C4-2B (cell line): Measurements from ENCODE around the gene CTLA4.

Experiments used
- H3K27ac ChIP-seq: fragments of 450-650 bp; 2 replicates; pipeline ENCODE4 v1.5.1; 2017
- ZFX ChIP-seq: fragments of 450-650 bp; IDR thresholded peaks from 2 replicates; pipeline ENCODE4 v1.6.1; 2017
- TF ChIP-seq, protein P1 (sequence below): fragments of 450-650 bp; conservative IDR thresholded peaks from 2 replicates; pipeline ENCODE4 v1.5.1; 2017; ENCODE audit warnings: mild to moderate bottlenecking

The CTLA4 gene

DNA sequence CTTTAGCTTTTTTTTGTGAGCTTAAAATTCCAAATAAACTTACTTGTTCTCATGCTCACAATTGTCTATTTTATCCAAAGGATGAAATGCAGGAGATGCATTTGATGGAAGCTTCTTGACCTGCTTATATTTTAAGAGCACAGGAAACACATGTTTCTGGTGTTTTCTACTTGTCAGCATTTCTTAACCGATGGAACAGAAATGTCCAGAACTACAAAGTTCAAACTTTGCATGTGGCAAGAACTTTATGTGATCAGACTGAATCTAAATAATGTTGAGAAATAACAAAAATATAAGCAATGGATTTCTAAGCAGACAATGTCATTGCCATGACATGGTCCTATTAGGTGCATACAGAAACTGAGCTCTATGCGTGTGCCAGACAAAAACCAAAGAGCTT, 9.9 kb upstream of the CTLA4 start:
- H3K27ac ChIP-seq, result no peak overlapping the region
- TF ChIP-seq ZFX, result no peak
- TF ChIP-seq, protein P1, sequence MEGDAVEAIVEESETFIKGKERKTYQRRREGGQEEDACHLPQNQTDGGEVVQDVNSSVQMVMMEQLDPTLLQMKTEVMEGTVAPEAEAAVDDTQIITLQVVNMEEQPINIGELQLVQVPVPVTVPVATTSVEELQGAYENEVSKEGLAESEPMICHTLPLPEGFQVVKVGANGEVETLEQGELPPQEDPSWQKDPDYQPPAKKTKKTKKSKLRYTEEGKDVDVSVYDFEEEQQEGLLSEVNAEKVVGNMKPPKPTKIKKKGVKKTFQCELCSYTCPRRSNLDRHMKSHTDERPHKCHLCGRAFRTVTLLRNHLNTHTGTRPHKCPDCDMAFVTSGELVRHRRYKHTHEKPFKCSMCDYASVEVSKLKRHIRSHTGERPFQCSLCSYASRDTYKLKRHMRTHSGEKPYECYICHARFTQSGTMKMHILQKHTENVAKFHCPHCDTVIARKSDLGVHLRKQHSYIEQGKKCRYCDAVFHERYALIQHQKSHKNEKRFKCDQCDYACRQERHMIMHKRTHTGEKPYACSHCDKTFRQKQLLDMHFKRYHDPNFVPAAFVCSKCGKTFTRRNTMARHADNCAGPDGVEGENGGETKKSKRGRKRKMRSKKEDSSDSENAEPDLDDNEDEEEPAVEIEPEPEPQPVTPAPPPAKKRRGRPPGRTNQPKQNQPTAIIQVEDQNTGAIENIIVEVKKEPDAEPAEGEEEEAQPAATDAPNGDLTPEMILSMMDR, result no peak

DNA sequence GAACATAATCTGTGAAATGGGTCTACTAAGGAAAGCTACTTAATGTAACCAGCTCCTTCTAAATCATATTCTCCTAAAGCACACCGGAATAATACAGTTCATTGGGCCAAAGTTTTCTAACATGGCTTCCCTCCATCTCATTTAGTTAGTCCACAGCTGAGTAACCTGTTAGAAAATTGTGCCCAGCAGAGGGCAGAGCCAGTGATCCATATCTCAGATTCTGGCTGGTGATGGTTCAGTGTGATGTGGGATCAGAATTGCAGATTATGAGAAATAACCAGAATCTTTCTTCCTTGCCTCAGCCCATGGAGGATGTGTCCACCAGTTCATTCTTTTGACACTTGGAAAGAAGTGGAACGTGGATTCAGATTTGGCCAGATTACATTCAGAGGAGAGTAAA, 9.4 kb upstream of the CTLA4 start:
- TF ChIP-seq ZFX, result no peak
- TF ChIP-seq, protein P1, result peak; percentile 44
- H3K27ac ChIP-seq, result no peak overlapping the region

DNA sequence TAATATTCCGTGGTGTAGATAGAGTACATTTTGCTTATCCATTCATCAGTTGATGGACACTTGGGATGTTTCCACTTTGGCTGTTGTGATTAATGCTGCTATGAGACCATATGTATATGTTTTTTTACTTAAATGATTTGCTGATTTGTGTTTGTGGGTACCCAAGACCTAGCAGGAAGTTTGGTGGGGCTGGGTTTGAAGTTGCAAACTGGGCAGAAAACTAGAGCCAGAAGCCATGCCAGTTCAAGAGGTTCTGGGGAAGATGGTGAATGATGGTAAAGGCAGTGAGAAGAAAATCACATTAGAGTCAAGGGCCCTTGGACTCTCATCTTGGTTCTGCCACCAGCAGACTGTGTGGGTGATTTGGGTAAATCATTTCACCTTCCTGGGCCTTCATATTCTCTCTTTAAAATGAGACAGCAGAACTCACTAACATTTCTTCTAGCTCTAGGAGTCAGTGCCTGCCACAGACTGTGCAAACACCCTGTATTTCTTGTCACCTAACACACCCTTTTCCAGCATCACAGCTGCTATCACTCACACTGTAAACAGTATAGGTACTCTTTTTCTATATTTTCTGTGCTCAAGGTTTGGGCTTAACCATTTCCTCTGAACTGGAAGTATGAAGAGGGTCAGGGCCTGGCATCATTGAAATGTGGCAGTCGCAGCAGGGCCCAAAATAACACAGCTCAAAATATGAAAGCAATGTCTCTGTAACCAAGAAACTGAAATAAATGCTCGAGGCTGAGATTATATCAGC, 8.4 kb upstream of the CTLA4 start:
- TF ChIP-seq, protein P1, result no peak
- no peak for TF ChIP-seq ZFX
- no peak overlapping the region for H3K27ac ChIP-seq

DNA sequence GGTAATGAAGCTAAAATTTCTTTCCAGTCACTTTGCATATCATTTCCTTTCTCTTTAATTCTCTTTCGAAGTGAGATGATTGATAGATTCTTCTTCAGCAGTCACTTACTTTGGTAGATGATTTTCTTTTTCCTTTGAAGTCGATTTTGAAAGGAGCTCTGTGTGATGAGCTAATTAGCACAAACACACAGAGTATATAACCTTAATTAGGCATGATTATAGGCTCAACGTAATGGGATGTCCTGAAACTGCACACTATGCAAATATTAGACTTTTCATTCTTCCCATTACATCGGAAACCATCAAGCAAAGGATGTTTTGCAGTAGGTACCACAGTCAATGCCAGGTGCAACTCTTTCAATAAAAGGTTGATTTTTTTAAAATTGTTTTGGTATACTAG, 6.4 kb upstream of the CTLA4 start:
- no peak overlapping the region for H3K27ac ChIP-seq
- TF ChIP-seq, protein P1, result no peak
- no peak for TF ChIP-seq ZFX

DNA sequence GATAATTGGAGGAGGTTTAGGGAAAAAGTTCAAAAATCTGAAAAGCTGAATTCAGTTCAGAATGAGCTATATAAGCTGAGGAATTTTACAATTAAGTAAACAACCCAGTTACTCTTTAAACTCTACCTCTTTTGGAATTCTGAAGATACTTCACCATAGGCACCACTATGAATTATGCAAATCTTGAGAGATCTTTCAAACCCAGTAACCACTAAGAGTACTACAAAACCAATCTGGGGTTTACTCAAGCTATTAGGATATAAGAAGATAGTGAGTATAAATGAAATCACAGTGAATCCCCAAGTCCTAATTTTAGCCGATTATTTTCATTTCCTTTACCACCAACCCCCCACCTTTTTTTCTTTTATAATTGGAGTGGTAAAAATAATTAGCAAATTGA, 6.0 kb upstream of the CTLA4 start:
- H3K27ac ChIP-seq, result no peak overlapping the region
- TF ChIP-seq, protein P1, result no peak
- no peak for TF ChIP-seq ZFX

DNA sequence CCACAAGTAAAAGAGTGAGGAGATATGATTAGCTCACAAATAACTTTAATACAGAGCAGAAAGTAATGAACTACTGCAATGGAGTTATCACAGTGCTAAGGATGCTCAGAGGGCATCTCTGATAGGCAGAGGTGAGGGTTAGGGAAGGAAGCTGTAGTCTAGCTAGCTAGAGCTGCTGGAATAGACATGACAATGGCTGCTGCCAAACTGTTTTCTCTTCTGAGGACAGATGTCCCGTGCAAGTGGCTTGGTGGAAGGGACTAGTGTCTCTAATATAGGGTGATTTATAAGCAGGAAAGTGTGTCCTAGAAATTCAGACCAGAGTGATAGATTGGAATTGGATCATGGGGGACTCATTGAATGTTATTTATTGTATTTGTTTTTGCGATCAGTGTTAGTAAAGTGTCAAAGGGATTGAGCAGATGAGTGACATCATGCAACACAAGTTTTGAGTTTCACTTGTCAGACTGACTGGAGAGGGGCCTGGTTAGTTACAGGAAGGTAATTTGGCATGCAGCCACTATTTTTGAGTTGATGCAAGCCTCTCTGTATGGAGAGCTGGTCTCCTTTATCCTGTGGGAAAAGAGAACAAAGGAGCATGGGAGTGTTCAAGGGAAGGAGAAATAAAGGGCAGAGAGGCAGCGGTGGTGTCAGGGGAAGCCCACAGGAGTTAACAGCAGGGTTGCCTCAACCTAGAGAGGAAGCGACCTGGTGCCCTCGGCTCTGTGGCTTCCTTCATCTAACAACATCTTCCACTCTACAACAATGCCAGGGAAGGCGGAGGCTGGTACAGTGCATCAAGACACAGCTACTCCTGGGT, 1.9 kb downstream of the CTLA4 start:
- no peak overlapping the region for H3K27ac ChIP-seq
- no peak for TF ChIP-seq ZFX
- TF ChIP-seq, protein P1, result no peak

DNA sequence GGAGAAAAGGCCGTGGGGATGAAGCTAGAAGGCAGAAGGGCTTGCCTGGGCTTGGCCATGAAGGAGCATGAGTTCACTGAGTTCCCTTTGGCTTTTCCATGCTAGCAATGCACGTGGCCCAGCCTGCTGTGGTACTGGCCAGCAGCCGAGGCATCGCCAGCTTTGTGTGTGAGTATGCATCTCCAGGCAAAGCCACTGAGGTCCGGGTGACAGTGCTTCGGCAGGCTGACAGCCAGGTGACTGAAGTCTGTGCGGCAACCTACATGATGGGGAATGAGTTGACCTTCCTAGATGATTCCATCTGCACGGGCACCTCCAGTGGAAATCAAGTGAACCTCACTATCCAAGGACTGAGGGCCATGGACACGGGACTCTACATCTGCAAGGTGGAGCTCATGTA, 2.9 kb downstream of the CTLA4 start:
- TF ChIP-seq, protein P1, result no peak
- TF ChIP-seq ZFX, result no peak
- no peak overlapping the region for H3K27ac ChIP-seq
